Neural cell (in vitro differentiated cells): Measurements from ENCODE around the gene HPSE2. TPM values are rescaled to one million over a fixed set of nuclear protein-coding genes. Genes with fewer than 3 reads are reported as not detected.

ENCODE experiments used
- H2AFZ ChIP-seq: fragments of 200-600, 300-800 bp; sonication (generic), shearing (Covaris generic); 2 replicates; pipeline ENCODE4 v1.6.0; 2014; ENCODE audit warnings: low read depth, mild to moderate bottlenecking, antibody characterized with exemption, low read length, moderate library complexity
- H3F3A ChIP-seq: fragments of 200-600 bp; shearing (Covaris generic); 2 replicates; pipeline ENCODE4 v1.6.1; 2016; ENCODE audit warnings: mild to moderate bottlenecking, moderate library complexity, mixed read lengths, antibody characterized with exemption, low read length; ENCODE audit not compliant: insufficient read depth, poor library complexity, severe bottlenecking
- H3K27ac ChIP-seq: fragments of 200-600, 300-800 bp; sonication (generic), shearing (Covaris generic); 2 replicates; pipeline ENCODE4 v1.5.1; 2014; ENCODE audit warnings: mild to moderate bottlenecking, low read length, moderate library complexity
- H3K27me3 ChIP-seq: fragments of 300-800, 200-600 bp; sonication (generic), shearing (Covaris generic); 2 replicates; pipeline ENCODE4 v1.6.0; 2014; ENCODE audit warnings: mild to moderate bottlenecking, low read depth, low read length, moderate library complexity; ENCODE audit not compliant: insufficient read depth
- H3K36me3 ChIP-seq: fragments of 300-800, 200-600 bp; sonication (generic), shearing (Covaris generic); 2 replicates; pipeline ENCODE4 v1.5.1; 2014; ENCODE audit warnings: mild to moderate bottlenecking, antibody characterized with exemption, low read length, moderate library complexity; ENCODE audit not compliant: insufficient read depth
- H3K4me2 ChIP-seq: fragments of 300-800, 200-600 bp; sonication (generic), shearing (Covaris generic); 2 replicates; pipeline ENCODE4 v1.6.0; 2014; ENCODE audit warnings: mild to moderate bottlenecking, low read length
- H3K4me3 ChIP-seq: fragments of 300-800, 200-600 bp; sonication (generic), shearing (Covaris generic); 2 replicates; pipeline ENCODE4 v1.5.1; 2014; ENCODE audit warnings: mild to moderate bottlenecking, low read length, moderate library complexity
- H3K79me2 ChIP-seq: fragments of 200-600 bp; shearing (Covaris generic); replicated peaks from 2 replicates; pipeline ENCODE4 v1.6.0; 2014; ENCODE audit warnings: mild to moderate bottlenecking, low read length, moderate library complexity; ENCODE audit not compliant: insufficient read depth
- H3K9ac ChIP-seq: fragments of 300-800, 200-600 bp; sonication (generic), shearing (Covaris generic); 2 replicates; pipeline ENCODE4 v1.6.1; 2016; ENCODE audit warnings: mild to moderate bottlenecking, low read length, mixed read lengths
- H3K9me2 ChIP-seq: fragments of 200-600 bp; shearing (Covaris generic); 2 replicates; pipeline ENCODE4 v1.6.1; 2016; ENCODE audit warnings: mild to moderate bottlenecking, low read length, mixed read lengths; ENCODE audit not compliant: insufficient read depth
- H3K9me3 ChIP-seq: fragments of 200-600, 300-800 bp; sonication (generic), shearing (Covaris generic); 2 replicates; pipeline ENCODE4 v1.6.1; 2016; ENCODE audit warnings: mild to moderate bottlenecking, mixed run types, low read length, moderate library complexity, mixed read lengths
- H4K20me1 ChIP-seq: fragments of 200-600 bp; shearing (Covaris generic); 2 replicates; pipeline ENCODE4 v1.6.1; 2016; ENCODE audit warnings: mild to moderate bottlenecking, mixed run types; ENCODE audit not compliant: insufficient read depth
- CTCF ChIP-seq: fragments of 450-650 bp; IDR thresholded peaks from 2 replicates; pipeline ENCODE4 v1.5.1; 2014; ENCODE audit warnings: antibody characterized with exemption, mild to moderate bottlenecking, moderate library complexity; ENCODE audit not compliant: poor library complexity, severe bottlenecking
- EP300 ChIP-seq: fragments of 450-650 bp; conservative IDR thresholded peaks from 2 replicates; pipeline ENCODE4 v1.6.1; 2014; ENCODE audit warnings: antibody characterized with exemption, mild to moderate bottlenecking, moderate library complexity; ENCODE audit not compliant: poor library complexity, severe bottlenecking
- EZH2 ChIP-seq: fragments of 200-600, 300-800 bp; shearing (Covaris generic), sonication (generic); IDR thresholded peaks from 2 replicates; pipeline ENCODE4 v1.6.1; 2014; ENCODE audit warnings: antibody characterized with exemption, low read length, borderline replicate concordance, mild to moderate bottlenecking; ENCODE audit not compliant: insufficient read depth, poor library complexity, severe bottlenecking
- MXI1 ChIP-seq: fragments of 450-650 bp; conservative IDR thresholded peaks from 2 replicates; pipeline ENCODE4 v1.6.1; 2014; ENCODE audit warnings: antibody characterized with exemption, mild to moderate bottlenecking; ENCODE audit not compliant: poor library complexity, severe bottlenecking
- POLR2AphosphoS5 ChIP-seq: IDR thresholded peaks from 2 replicates; pipeline ENCODE4 v1.6.1; 2012
- RAD21 ChIP-seq: fragments of 450-650 bp; conservative IDR thresholded peaks from 2 replicates; pipeline ENCODE4 v1.6.1; 2014; ENCODE audit warnings: antibody characterized with exemption, mild to moderate bottlenecking, moderate library complexity
- REST ChIP-seq: IDR thresholded peaks from 2 replicates; pipeline ENCODE4 v1.6.1; 2012; ENCODE audit warnings: borderline replicate concordance
- SMC3 ChIP-seq: fragments of 450-650 bp; conservative IDR thresholded peaks from 2 replicates; pipeline ENCODE4 v1.6.1; 2014; ENCODE audit warnings: antibody characterized with exemption, mild to moderate bottlenecking, moderate library complexity; ENCODE audit not compliant: poor library complexity
- TAF1 ChIP-seq: IDR thresholded peaks from 2 replicates; pipeline ENCODE4 v1.6.1; 2012; ENCODE audit warnings: low read depth
- polyA plus RNA-seq: library from polyadenylated mRNA; depleted of rRNA; stranded (reverse); fragments of >200 nt; gene quantifications from 2 replicates; pipeline ENCODE4 v1.2.3, GENCODE V29; 2014

The HPSE2 gene
- polyA plus RNA-seq, 1 donor from 2014 or later, result not detected

GRCh38 chr10:98511876-98512275 lies 723.8 kb downstream of the HPSE2 start:
- Histone ChIP-seq H3K4me3 (no peak overlapping the region), H3F3A (no peaks in the 10 kb centered on the region), H3K27ac (no peak overlapping the region), H3K27me3 (no peaks in the 10 kb centered on the region), H3K9me2 (no peaks in the 10 kb centered on the region), H4K20me1 (no peaks in the 10 kb centered on the region), H3K36me3 (no peaks in the 10 kb centered on the region), H2AFZ (no peak overlapping the region), H3K9ac (no peak overlapping the region), H3K9me3 (no peaks in the 10 kb centered on the region), H3K4me2 (no peak overlapping the region), H3K79me2 (no peaks in the 10 kb centered on the region)
- TF ChIP-seq EP300 (no peak), CTCF (no peak), TAF1 (no peak), MXI1 (no peak), REST (no peak), RAD21 (no peak), EZH2 (no peak), POLR2AphosphoS5 (no peak), SMC3 (no peak)

- no peak overlapping the region for H3K27ac ChIP-seq
- H3F3A ChIP-seq, result no peaks in the 10 kb centered on the region
- TF ChIP-seq MXI1, result no peak
- no peak for TF ChIP-seq EP300
- TF ChIP-seq RAD21, result no peak
- no peak for TF ChIP-seq TAF1
- no peaks in the 10 kb centered on the region for H3K9me3 ChIP-seq
- H3K36me3 ChIP-seq, result no peaks in the 10 kb centered on the region
- no peak overlapping the region for H2AFZ ChIP-seq
- H3K9ac ChIP-seq, result no peak overlapping the region
- no peaks in the 10 kb centered on the region for H3K9me2 ChIP-seq
- no peaks in the 10 kb centered on the region for H4K20me1 ChIP-seq
- no peak overlapping the region for H3K4me2 ChIP-seq
- H3K27me3 ChIP-seq, result no peaks in the 10 kb centered on the region
- no peak overlapping the region for H3K4me3 ChIP-seq
- no peaks in the 10 kb centered on the region for H3K79me2 ChIP-seq
Observed at GRCh38 chr10:98510412-98510995, 725.1 kb downstream of the HPSE2 start.
